ENCODE data around the gene STARD4. TPM values are rescaled to one million over a fixed set of nuclear protein-coding genes. Genes with fewer than 3 reads are reported as not detected.

Gene STARD4
- total RNA-seq, 2 donors from 2014 or later, result 6.0 to 10.9 TPM

GRCh38 chr5:111509119-111509518 lies 3.2 kb downstream of the STARD4 start:
- no peak overlapping the region for H3K4me3 ChIP-seq
- TF ChIP-seq POLR2A (IDR thresholded peaks at IDR 0.05), result no peak
- TF ChIP-seq CTCF (IDR thresholded peaks at IDR 0.05), result no peak
- H3K36me3 ChIP-seq (replicated peaks in 1 of 2; ENCODE audit: insufficient read depth in 1 of 2, low read depth in 2 of 2), result no peaks in the 10 kb centered on the region
- peaks cover 22% of the 10 kb centered on the region for H3K4me1 ChIP-seq
- no peak for DNase-seq
- H3K9me3 ChIP-seq, result no peaks in the 10 kb centered on the region
- WGBS, 2 donors, result 16 to 21% methylated on average over 1 of the region's 1 CpG
- ATAC-seq, result no peak
- no peak overlapping the region for H3K27ac ChIP-seq
- H3K27me3 ChIP-seq, result no peaks in the 10 kb centered on the region
- intact Hi-C loops (cut with DNase I), result no loop called here

GRCh38 chr5:111507276-111507675 lies 5.1 kb downstream of the STARD4 start:
- TF ChIP-seq CTCF (IDR thresholded peaks at IDR 0.05) (no peak), POLR2A (IDR thresholded peaks at IDR 0.05) (no peak)
- 79 to 81% methylated on average over 4 of the region's 4 CpGs for WGBS, 2 donors
- H3K27ac ChIP-seq, result no peak overlapping the region

GRCh38 chr5:111505096-111505495 lies 7.2 kb downstream of the STARD4 start:
- DNase-seq (no peak), ATAC-seq (no peak)
- Histone ChIP-seq H3K27me3 (no peaks in the 10 kb centered on the region), H3K27ac (no peak overlapping the region), H3K4me1 (peaks cover 10% of the 10 kb centered on the region), H3K9me3 (no peaks in the 10 kb centered on the region), H3K36me3 (replicated peaks in 1 of 2; ENCODE audit: insufficient read depth in 1 of 2, low read depth in 2 of 2) (no peaks in the 10 kb centered on the region), H3K4me3 (no peak overlapping the region)
- TF ChIP-seq CTCF (IDR thresholded peaks at IDR 0.05), result no peak
- TF ChIP-seq POLR2A (IDR thresholded peaks at IDR 0.05), result no peak
- intact Hi-C loops (cut with DNase I), result no loop called here
- 76 to 90% methylated on average over 1 of the region's 1 CpG for WGBS, 2 donors

More at GRCh38 chr5:111507276-111507675, 5.1 kb downstream of the STARD4 start:
- no peak for ATAC-seq
- no peak for DNase-seq
- Histone ChIP-seq H3K4me3 (no peak overlapping the region), H3K4me1 (peaks cover 22% of the 10 kb centered on the region), H3K27me3 (no peaks in the 10 kb centered on the region), H3K9me3 (no peaks in the 10 kb centered on the region), H3K36me3 (replicated peaks in 1 of 2; ENCODE audit: insufficient read depth in 1 of 2, low read depth in 2 of 2) (no peaks in the 10 kb centered on the region)
- intact Hi-C loops (cut with DNase I), result no loop called here

GRCh38 chr5:111502956-111503355 lies 9.4 kb downstream of the STARD4 start:
- H3K27ac ChIP-seq, result no peak overlapping the region

More at GRCh38 chr5:111502956-111503355, 9.4 kb downstream of the STARD4 start:
- H3K9me3 ChIP-seq, result no peaks in the 10 kb centered on the region
- no peak for ATAC-seq
- H3K4me3 ChIP-seq, result no peak overlapping the region
- TF ChIP-seq CTCF (IDR thresholded peaks at IDR 0.05) (no peak), POLR2A (IDR thresholded peaks at IDR 0.05) (no peak)
- H3K27me3 ChIP-seq, result no peaks in the 10 kb centered on the region
- no peaks in the 10 kb centered on the region for H3K36me3 ChIP-seq (replicated peaks in 1 of 2; ENCODE audit: insufficient read depth in 1 of 2, low read depth in 2 of 2)
- DNase-seq, result no peak
- intact Hi-C loops (cut with DNase I), result no loop called here
- H3K4me1 ChIP-seq, result no peaks in the 10 kb centered on the region

Data from body of pancreas (tissue), 4 donors.